ENCODE data around the gene PGR. TPM values are rescaled to one million over a fixed set of nuclear protein-coding genes. Genes with fewer than 3 reads are reported as not detected.

Gene PGR
- total RNA-seq, result 1 to 10 TPM in 1 of 3 donors, under 1 TPM in 2; 0.49 to 5.5 (median 0.92) TPM
- long read RNA-seq, donor 1, full-length matches to known transcripts, result 6 of 8 reads
- long read RNA-seq, donor 1, partial matches to known transcripts, result 0 of 8 reads
- long read RNA-seq, donor 1, other reads (novel, unspliced or antisense), result 2 of 8 reads
- long read RNA-seq, donor 2, result 0 reads

GRCh38 chr11:101129203-101129943 is at the start of gene PGR:
PGR (minus strand) TSS chr11:101129813; CDS start chr11:101129070, 743 bp downstream.
- Histone ChIP-seq H3K4me3 (no peak within 1 kb of the TSS), H3K36me3 (ENCODE audit: low read depth) (no peaks in the 10 kb centered on the region), H3K4me1 (ENCODE audit: low read depth) (peaks cover 22% of the 10 kb centered on the region), H3K9me3 (no peaks in the 10 kb centered on the region)
- intact Hi-C loops (cut with DNase I, micrococcal nuclease), result no loop called here
- ATAC-seq (peak; percentile 57), DNase-seq (peak in 2 of 3 donors; percentile 59 to 70)
- no peak for TF ChIP-seq CTCF (IDR thresholded peaks at IDR 0.05)

- intact Hi-C loops (cut with DNase I, micrococcal nuclease), result no loop called here
- Histone ChIP-seq H3K4me3 (no peak overlapping the region), H3K9me3 (no peaks in the 10 kb centered on the region), H3K36me3 (ENCODE audit: low read depth) (no peaks in the 10 kb centered on the region), H3K4me1 (ENCODE audit: low read depth) (no peaks in the 10 kb centered on the region)
- ATAC-seq (peak; percentile 26), DNase-seq (no peak)
- TF ChIP-seq CTCF (IDR thresholded peaks at IDR 0.05), result no peak
Observed at GRCh38 chr11:101176381-101176780, 46.8 kb upstream of the PGR start.

GRCh38 chr11:101169944-101170343 is 40.3 kb upstream of the PGR start:
- ATAC-seq, result no peak
- no peaks in the 10 kb centered on the region for H3K36me3 ChIP-seq (ENCODE audit: low read depth)
- no peak overlapping the region for H3K4me3 ChIP-seq
- no peaks in the 10 kb centered on the region for H3K4me1 ChIP-seq (ENCODE audit: low read depth)
- TF ChIP-seq CTCF (IDR thresholded peaks at IDR 0.05), result no peak
- DNase-seq, result no peak
- H3K9me3 ChIP-seq, result no peaks in the 10 kb centered on the region
- intact Hi-C loops (cut with DNase I, micrococcal nuclease), result no loop called here

GRCh38 chr11:101166038-101166437 is 36.4 kb upstream of the PGR start:
- Histone ChIP-seq H3K4me3 (no peak overlapping the region), H3K4me1 (ENCODE audit: low read depth) (no peaks in the 10 kb centered on the region), H3K9me3 (no peaks in the 10 kb centered on the region), H3K36me3 (ENCODE audit: low read depth) (no peaks in the 10 kb centered on the region)
- no peak for TF ChIP-seq CTCF (IDR thresholded peaks at IDR 0.05)
- ATAC-seq (no peak), DNase-seq (no peak)
- intact Hi-C loops (cut with DNase I, micrococcal nuclease), result no loop called here

GRCh38 chr11:101158119-101158518 is 28.5 kb upstream of the PGR start:
- DNase-seq, result no peak
- Histone ChIP-seq H3K36me3 (ENCODE audit: low read depth) (no peaks in the 10 kb centered on the region), H3K4me3 (no peak overlapping the region), H3K4me1 (ENCODE audit: low read depth) (no peaks in the 10 kb centered on the region), H3K9me3 (peaks cover 14% of the 10 kb centered on the region)
- intact Hi-C loops (cut with DNase I, micrococcal nuclease), result no loop called here
- no peak for TF ChIP-seq CTCF (IDR thresholded peaks at IDR 0.05)
- ATAC-seq, result no peak
